ENCODE measurements around the gene ADSS1.
"Not testable (repeated sequence)": the region's sequence is repeated elsewhere in the genome, so short reads cannot be mapped to it uniquely, and the experiment has no call there.

ADSS1 gene

DNA sequence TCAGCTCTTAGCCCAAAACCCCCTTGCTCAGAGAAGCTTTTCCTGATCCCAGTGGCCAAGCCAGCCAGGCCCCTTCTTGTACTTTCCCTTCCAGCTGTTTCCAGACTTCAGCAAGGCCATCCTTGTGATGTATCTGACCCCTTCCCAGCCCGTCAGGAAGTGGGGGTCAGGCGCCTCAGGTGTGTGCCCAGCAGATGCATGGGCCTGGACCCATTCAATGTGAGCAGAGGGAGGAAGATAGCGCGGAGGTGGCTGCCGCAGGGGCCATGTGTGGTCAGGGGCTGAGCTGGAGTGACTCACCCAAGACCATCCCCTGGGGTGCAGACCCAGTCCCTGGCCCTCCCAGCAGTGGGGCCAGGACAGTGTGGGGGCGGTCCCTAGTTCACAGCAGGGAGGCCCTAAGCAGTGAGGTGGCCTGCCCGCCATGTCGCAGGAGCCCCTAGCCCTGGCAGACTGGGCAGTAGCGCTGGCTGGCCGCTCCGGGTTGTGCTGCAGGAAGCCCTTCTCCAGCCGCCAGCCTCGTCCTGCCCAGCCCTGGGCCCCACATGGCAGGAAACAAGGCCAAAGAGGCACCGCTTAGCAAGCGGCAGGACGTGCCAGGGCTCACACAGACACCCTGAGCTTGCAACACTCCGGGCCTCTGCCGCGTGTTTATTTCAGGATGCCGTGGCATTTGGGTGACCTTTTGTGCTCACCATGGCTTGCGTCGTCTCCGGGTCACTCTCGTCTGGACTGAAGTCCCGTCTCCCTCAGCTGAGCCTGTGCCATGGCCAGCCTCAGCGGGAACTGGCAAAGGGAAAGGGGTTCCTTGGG lies 12.0 kb downstream of the ADSS1 start:
- no peak for DNase-seq

DNA sequence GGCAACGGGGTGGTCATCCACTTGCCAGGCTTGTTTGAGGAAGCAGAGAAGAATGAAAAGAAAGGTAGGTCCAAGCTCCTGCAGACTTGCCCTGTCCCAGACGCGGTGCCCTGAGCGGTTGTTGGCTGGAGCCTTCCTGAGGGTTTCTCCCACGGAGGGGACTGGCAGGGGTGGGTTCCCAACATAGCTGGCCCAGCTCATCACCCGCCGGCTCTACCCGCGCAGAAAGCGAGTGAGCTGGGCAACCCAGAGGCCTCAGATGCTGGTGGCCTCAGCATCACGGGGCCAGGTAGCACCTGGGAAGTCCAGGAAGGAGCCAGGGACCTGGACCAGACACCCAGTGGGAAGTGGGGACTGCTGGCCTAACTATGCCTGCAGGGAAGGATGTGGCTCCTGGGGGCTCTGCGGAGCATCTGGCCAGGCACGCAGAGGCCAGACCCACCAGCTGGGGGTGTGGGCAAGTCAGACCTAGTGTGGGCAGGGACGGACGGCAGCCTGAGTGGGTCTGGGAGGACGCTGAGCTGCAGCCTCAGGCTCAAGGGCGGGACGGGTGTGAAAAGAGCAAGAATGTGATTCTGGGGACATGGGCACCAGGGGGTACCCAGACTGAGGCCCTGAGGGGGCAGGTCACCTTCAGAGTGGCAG lies 14.5 kb downstream of the ADSS1 start:
- DNase-seq = no peak

DNA sequence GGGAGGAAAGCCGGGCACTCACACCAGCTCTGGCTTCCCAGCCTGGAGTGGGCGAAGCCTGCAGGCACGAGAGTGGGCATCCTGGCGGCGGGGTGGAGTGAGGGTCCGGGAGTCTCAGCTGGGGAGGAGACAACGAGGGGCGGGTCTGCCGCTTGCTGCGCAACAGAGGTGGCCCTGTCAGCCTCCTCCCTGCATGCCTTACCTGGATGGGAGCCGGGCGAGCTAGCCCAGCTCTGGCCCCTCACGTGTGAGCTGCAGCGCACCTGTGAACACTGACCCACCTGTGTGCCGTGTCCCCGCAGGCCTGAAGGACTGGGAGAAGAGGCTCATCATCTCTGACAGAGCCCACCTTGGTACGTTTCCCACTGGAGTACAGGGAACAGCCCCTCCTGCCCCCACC lies 15.0 kb downstream of the ADSS1 start:
- DNase-seq = no peak

DNA sequence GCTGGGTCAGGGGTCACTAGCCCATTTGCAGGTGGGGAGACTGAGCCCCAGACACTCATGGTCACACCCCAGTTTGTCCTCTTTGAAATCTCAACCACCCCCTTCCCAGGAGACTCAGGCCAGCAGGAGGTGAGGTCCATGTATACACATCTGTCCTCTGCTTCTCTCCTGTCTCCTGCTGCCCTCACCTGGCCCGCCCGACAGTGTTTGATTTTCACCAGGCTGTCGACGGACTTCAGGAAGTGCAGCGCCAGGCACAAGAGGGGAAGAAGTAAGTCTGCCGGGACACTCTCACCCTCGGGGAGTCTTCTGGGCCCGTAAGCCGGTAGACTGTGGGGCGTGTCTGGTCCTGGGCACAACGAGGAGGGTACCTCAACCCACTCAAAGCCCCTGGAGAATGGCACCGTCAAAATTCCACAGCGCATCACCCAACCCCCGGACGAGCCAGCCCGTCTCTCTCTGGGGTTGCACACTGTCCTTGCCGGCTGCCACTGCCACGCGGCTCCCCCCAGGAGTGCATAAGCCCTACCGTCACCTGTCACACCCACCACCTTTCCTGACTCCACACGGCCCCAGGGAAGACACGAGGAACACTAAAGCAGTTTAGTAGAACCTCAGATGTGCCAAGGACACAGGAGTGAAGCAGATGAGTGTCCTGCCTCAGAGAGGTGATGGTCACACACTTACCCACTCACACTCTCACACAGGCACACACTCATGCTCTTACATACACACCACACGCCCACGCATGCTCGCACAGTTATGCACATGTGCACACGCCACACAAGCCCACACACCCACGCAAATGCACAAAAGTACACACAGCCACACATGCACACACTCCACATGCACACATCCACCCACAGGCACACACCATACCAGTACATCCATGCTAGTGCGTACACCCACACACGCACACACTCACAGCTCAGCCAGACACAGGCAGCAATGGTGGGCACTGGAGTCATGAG lies 15.8 kb downstream of the ADSS1 start:
- DNase-seq = no peak

DNA sequence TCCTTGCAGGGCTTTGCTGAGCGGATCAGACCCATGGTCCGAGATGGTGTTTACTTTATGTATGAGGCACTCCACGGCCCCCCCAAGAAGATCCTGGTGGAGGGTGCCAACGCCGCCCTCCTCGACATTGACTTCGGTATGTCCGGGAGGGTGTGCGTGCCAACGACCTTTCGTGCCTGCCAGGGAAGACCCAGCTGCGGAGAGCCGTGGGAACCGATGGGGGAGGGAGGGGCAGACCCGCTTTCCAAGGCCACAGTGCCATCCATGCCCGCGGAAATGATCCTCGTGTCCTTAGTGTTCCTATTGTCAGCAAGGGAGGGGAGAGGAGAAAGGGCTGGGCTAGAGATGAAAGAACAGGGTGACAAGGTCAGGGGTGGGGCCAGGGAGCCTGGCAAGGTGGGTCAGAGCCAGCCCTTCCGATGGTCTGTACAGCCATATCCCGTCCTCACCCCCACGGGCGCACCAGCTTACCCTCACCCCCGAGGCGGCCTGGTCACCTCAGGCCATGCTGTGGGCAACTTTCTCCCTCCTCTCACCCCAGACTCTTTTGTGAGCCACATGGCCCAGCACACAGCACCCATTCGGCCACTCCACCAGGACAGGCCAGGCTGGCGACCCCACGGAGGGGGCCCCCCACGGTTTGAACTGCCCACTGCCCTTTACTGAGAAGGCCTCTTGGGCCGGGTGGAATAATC lies 17.2 kb downstream of the ADSS1 start:
- no peak for DNase-seq

DNA sequence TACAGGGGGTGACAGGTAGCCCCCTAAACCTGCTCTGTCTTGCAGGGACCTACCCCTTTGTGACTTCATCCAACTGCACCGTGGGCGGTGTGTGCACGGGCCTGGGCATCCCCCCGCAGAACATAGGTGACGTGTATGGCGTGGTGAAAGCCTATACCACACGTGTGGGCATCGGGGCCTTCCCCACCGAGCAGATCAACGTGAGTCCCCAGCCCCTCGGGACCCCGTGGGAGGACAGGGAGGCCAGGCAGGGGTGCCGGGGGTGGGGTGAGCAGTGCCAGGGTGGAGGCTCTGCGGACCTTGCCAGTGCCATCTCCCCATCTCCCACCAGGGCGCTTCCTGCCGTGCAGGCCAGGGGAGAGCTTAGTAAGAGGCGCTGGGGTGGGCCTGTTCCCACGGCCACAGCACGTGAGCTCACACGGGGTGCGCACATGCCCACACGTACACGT lies 17.8 kb downstream of the ADSS1 start:
- no peak for DNase-seq

DNA sequence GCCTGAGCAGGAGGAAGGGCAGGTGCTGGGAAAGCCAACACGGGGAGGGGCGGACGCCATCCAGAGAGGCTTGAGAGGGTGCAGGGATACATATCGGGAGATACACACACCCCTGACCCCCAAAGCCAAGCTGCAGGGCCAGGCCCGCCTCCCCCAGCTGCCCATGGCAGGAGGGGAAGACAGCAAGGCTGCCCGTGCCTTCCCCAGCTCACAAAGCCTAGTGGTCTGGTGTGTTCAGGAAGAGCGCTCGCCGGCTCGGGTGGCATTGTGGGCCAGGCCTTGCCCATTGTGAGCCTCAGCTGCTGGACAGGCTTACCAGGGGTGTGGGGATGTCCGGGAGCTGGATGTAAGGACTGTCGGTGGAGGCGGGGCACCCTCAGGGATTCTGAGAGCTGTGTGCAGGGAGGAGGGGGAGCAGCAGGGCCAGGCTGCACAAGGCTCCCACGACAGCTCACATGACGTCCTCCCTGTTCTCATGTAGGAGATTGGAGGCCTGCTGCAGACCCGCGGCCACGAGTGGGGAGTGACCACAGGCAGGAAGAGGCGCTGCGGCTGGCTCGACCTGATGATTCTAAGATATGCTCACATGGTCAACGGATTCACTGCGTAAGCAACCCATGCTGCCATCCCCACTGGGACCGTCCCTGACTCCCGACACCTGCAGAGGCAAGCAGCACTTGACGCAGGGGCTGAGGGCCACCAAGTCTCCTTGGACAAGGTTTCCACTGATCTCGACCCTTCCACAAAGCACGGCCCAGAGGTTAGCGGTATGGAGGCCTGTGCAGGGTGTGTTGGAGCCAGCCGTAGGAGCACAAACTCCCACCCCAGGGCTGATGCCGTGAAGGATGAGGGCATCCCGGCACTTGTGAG lies 18.8 kb downstream of the ADSS1 start:
- no peak for DNase-seq

DNA sequence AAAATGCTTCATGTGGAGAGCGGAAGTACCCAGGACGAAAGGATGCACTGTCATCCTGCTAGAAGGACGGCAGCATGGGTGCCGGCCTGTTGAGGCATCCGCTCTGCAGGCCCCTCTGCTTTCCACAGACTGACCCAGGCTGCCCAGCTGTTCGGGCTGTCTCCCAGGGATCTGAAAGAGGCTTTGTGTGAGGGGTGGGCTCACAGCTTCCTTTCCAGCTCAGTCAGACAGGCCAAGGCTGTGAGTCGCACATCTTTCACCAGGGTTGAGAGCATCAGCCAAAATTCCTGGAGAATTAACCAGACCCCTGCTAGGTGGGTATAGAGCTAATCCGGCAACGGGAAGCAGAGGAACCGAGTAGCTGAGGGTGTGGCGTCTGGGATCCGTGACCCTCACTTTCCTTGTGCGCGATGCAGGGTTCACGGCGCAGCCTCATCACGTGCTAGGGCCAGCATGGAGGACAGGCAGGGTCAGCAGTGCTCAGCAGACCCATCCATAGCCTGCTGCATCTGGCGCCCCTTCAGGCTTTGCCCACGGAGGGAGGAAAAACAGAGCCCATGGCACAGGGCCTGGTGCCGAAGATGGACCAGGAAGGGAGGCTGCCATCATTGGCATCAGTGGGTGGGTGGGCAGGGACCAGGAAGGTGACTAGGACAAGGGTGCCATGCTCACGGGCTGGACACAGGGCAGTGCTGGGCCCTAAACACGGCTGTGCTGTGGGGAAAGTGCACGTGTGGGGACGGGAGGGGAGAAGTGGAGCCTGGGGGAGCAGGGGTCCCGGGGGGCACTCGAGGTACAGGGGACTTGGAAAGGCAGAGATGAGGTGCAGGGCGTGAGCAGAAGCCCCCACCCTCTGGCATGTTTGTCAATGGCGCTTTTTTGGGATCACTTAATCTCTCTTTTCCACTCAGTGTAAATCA lies 19.7 kb downstream of the ADSS1 start:
- no peak for DNase-seq

DNA sequence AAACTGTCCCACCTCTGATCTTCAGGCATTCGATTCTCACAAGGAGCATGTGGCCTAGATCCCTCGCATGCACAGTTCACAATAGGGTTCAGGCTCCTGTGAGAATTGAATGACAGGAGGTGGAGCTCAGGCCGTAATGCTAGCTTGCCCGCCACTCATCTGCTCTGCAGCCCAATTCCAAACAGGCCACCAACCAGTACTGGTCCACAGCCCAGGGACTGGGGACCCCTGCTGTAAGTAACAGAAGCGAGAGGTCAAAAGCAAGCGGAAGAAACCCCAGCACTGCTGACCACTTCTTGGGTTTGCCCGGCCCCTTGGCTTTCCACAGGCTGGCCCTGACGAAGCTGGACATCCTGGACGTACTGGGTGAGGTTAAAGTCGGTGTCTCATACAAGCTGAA lies 20.5 kb downstream of the ADSS1 start:
- DNase-seq = no peak

DNA sequence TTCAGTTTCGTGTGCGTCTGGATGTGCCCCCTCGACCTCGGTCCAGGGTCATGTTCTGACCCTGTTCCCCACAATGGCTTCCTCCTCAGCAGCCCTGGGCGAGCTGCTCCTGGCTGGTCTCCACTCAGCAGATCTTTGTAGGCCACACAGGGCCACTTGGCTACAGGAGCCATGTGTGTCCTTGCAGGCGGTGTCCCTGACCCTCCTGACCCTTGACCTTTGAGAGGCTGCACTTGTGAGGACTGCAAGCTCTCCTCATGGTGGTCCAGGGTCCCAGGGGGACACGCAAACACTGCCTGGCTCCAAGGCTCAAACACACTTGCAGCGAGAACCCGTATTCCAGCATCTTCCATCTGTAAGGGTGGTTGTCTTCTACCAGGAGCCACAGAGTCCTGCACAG lies 21.4 kb downstream of the ADSS1 start:
- DNase-seq = no peak

DNA sequence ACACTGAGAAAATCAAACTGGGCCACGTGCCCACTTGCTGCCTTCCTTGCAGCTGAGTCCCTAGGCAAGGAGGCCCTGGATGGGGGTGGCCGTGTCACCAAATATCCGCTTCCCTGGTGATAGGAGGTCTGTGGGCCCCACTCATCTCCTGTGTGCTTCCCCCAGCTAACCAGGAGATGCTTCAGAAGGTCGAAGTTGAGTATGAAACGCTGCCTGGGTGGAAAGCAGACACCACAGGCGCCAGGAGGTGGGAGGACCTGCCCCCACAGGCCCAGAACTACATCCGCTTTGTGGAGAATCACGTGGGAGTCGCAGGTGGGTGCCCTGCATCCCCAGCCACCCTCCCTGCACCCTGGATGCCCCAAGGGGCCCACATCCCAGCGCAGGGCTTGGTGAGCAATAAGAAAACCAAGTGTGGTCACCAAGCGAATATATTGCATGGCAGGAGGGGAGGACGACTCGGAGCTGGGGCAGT lies 22.1 kb downstream of the ADSS1 start:
- no peak for DNase-seq

DNA sequence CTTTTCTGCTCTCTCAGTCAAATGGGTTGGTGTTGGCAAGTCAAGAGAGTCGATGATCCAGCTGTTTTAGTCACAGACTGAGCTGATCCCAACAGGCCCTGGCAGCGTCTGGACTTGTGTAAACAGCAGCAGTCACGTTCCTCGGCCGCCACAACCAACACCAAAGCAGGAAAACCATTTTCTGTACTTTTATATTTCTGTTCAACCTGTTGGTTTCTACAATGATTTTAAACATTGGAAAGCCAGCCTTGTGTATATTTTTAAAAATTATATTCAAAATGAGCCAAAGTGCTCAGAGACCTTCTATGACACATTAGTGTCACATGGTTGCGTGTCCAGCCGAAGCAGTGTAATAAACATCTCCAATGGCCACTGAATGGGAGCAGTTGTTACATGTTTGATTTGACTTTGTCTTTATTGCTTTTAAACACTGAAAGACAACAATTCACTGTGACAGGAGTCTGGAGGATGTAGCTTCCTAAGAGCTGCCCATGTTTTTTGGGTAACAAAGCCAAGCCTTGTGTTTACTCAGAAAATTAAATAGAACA lies 23.0 kb downstream of the ADSS1 start:
- no peak for DNase-seq

DNA sequence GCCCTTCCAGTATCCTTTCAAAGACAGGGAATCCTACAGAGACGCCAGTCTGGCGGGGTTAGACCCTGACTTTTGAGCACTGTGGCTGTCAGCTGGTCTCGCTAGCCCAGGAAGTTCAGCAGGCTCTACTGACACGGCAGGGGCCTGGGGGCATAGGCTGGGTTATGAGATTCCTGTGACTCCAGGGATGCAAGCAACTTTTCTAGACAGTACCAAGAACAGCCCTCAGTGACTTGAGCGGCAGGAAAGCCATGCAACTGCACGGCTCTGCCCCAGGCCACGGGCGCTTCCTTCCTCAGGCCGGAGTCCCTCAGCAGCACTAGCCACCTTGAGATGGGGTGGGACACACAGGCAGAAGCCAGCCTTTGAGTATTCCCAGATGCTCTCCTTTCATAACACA lies 23.8 kb downstream of the ADSS1 start:
- no peak for DNase-seq

DNA sequence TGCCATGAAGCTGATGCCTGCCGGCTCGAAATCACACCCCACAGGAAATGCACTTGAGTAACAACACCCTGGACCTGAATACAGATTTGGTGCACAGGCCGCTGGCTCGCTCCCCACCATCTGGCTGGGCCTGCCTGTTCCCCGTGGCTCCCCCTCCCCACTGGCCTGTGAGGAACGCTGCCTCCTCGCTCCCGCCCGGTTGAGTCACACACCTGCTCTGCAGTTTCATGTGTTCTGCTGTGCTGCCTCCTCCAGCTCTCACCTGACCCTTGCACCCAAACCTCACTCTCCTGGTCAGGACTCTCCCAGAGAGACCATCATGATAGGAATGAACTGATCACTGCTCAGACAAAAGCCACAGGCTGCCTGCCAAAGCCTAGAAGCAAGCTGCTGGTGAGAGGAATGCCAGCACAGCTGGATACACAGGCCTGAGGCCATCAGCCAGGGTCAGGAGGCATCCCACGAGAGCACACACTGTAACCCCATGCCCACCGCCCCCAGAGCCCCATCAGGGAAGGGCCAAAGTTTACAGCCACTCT lies 25.2 kb downstream of the ADSS1 start:
- no peak for DNase-seq

DNA sequence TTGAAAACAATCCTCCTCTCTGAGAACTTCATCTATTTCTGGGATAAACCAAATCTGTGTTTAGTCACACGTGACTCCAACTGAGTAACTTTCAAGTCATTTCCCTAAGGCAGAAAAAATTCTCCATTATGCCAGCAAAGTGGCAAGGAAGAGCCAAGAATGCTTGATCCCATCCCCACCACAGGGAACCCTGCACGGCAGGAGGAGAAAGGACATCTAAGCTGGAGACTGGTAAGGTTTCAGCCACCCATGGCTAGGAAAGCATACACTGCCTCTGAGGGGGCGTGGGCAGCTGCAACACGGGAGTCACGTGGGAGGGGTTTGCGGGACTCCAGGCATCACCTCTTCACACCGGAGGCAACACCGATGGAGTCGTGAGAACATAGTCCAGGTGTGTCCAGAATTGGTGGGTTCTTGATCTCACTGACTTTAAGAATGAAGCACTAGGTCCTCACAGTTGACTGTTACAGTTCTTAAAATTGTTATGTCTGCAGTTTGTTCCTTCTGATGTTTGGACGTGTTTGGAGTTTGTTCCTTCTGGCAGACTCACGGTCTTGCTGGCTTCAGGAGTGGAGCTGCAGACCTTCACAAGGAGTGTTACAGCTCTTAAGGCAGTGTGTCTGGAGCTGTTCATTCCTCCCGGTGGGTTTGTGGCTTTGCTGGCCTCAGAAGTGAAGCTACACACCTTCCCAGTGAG lies 26.2 kb downstream of the ADSS1 start:
- no peak for DNase-seq

DNA sequence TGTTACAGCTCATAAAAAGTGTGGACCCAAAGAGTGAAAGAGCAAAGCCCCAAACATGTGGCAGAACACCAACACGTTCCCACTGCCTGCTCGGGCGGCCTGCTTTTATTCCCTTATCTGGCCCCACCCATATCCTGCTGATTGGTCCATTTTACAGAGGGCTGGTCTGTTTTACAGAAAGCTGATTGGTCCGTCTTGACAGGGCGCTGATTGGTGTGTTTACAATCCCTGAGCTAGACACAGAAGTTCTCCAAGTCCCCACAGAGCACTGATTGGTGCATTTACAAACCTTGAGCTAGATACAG lies 26.7 kb downstream of the ADSS1 start:
- not testable (repeated sequence) for DNase-seq

DNA sequence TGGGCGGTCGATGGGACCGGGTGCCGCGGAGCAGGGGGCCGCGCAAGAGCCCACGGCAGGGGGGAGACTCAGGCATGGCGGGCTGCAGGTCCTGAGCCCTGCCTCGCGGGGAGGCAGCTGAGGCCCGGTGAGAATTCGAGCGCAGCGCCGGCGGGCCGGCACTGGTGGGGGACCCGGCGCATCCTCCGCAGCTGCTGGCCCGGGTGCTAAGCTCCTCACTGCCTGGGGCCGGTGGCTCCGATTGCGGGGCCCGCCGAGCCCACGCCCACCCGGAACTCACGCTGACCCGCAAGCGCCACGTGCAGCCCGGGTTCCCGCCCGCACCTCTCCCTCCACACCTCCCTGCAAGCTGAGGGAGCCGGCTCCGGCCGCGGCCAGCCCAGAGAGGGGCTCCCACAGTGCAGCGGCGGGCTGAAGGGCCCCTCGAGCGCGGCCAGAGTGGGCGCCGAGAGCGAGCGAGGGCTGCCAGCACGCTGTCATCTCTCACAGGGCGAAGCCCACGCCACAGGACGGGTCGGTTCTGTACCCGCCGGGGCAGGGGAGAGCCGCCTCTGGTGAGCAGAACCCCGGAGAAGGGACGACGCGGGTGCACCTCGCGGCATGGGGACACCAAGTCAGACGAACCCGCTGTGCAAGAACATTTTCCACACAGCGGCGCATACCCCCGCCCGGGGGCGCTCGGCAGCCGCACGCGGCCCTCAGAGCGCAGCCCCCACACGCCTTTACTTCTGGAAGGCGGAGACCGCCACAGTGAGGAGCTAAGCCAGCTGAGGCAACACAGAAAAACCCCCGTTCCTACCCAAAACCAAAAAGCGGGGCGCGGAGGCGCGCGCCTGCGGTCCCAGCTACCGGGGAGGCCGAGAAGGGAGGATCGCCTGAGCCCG lies 27.8 kb downstream of the ADSS1 start:
- DNase-seq = no peak

DNA sequence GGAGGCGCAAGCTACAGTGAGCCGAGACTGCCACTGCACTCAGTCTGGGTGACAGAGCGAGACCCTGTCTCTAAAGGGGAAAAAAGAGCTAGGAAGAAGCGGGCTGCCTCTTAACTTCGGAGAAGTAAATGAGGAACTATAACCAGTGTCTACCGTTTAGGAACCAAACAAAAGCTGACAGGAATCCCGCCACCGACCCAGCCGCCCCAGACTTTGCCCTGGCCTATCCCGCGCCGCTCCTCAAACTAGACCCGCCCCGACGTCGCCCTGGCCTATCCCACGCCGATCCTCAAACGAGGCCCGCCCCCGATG lies 28.4 kb downstream of the ADSS1 start:
- DNase-seq = no peak

Measured in cortex of kidney (tissue), 1 donor.